DND-41 (cell line): Measurements from ENCODE around the gene ZNRF2.

ENCODE experiments used
- ATAC-seq: fragments of 200-7000 bp; cut with Tn5 transposase; 3 replicates; pipeline ENCODE4 v1.9.1; 2021; ENCODE audit warnings: low read depth; ENCODE audit not compliant: insufficient read depth
- DNase-seq: peaks from one replicate; pipeline ENCODE4 v3.0.0-alpha.2; 2020
- H2AFZ ChIP-seq: 2 replicates; pipeline ENCODE4 v1.6.0; 2012; ENCODE audit warnings: low read depth, low read length
- H3K27ac ChIP-seq: 2 replicates; pipeline ENCODE4 v1.5.1; 2012; ENCODE audit warnings: low read length, inconsistent platforms
- H3K27me3 ChIP-seq: fragments of 200-600 bp; sonication (generic); 2 replicates; pipeline ENCODE4 v1.6.0; 2012; ENCODE audit warnings: low read length, mild to moderate bottlenecking, inconsistent platforms; ENCODE audit not compliant: insufficient read depth, poor library complexity
- H3K36me3 ChIP-seq: 2 replicates; pipeline ENCODE4 v1.5.1; 2012; ENCODE audit warnings: low read length, inconsistent platforms; ENCODE audit not compliant: insufficient read depth
- H3K4me1 ChIP-seq: 2 replicates; pipeline ENCODE4 v1.5.1; 2012; ENCODE audit warnings: mild to moderate bottlenecking, low read length; ENCODE audit not compliant: insufficient read depth
- H3K4me2 ChIP-seq: 2 replicates; pipeline ENCODE4 v1.6.0; 2012; ENCODE audit warnings: mild to moderate bottlenecking, moderate library complexity, low read length, inconsistent platforms; ENCODE audit not compliant: insufficient read depth
- H3K4me3 ChIP-seq, 2 experiments: fragments of 200-600 bp in 1 of 2; shearing (Covaris generic) in 1 of 2; 2 replicates each; pipeline ENCODE4 v1.5.1; 2012 to 2016; ENCODE audit warnings: inconsistent platforms in 2 of 2, low read length in 2 of 2, mild to moderate bottlenecking in 2 of 2, low read depth in 1 of 2, moderate library complexity in 1 of 2
- H3K79me2 ChIP-seq: 2 replicates; pipeline ENCODE4 v1.6.0; 2012; ENCODE audit warnings: low read length, inconsistent platforms; ENCODE audit not compliant: insufficient read depth
- H3K9ac ChIP-seq: 2 replicates; pipeline ENCODE4 v1.6.0; 2012; ENCODE audit warnings: low read depth, mild to moderate bottlenecking, inconsistent platforms, low read length, moderate library complexity
- H3K9me3 ChIP-seq: 2 replicates; pipeline ENCODE4 v1.5.1; 2012; ENCODE audit warnings: low read length, moderate library complexity, mild to moderate bottlenecking, inconsistent platforms; ENCODE audit not compliant: insufficient read depth, severe bottlenecking
- H4K20me1 ChIP-seq: 2 replicates; pipeline ENCODE4 v1.6.0; 2012; ENCODE audit warnings: low read length; ENCODE audit not compliant: insufficient read depth
- CTCF ChIP-seq: IDR thresholded peaks from 2 replicates; pipeline ENCODE4 v1.5.1; 2012; ENCODE audit warnings: borderline replicate concordance, low read length, moderate library complexity, mild to moderate bottlenecking; ENCODE audit not compliant: poor library complexity, severe bottlenecking; ENCODE audit errors: extremely low read depth
- EZH2 ChIP-seq: IDR thresholded peaks from 3 replicates; pipeline ENCODE4 v1.6.1; 2012; ENCODE audit warnings: borderline replicate concordance, low read depth, mild to moderate bottlenecking, moderate library complexity, low read length, inconsistent platforms; ENCODE audit not compliant: severe bottlenecking

Gene ZNRF2

GRCh38 chr7:30282735-30283134 is 1.7 kb upstream of the ZNRF2 start:
- DNase-seq (no peak), ATAC-seq (no peak)
- no peak overlapping the region for H3K4me3 ChIP-seq
- no peak for TF ChIP-seq EZH2
- no peak for TF ChIP-seq CTCF
- no peak overlapping the region for H3K27ac ChIP-seq
- H3K27me3 ChIP-seq, result no peaks in the 10 kb centered on the region
- peaks cover 25% of the 10 kb centered on the region for H3K4me1 ChIP-seq
- no peaks in the 10 kb centered on the region; the same call in 1 of the 2 replicates for H3K36me3 ChIP-seq
- peaks cover 22% of the 10 kb centered on the region for H3K79me2 ChIP-seq
- peaks cover 15% of the 10 kb centered on the region; the same call in 1 of the 2 replicates for H4K20me1 ChIP-seq
- no peak overlapping the region for H3K4me2 ChIP-seq
- H3K9ac ChIP-seq, result no peak overlapping the region
- peaks cover 2% of the 10 kb centered on the region for H3K9me3 ChIP-seq
- no peak overlapping the region for H2AFZ ChIP-seq

- Histone ChIP-seq H3K4me3 (peak overlapping the region; percentile 39 to 75; a peak in 3 of 4 replicates), H3K9ac (peak overlapping the region; percentile 99), H3K27me3 (no peaks in the 10 kb centered on the region), H3K27ac (peak overlapping the region; percentile 94), H3K9me3 (peaks cover 2% of the 10 kb centered on the region), H3K79me2 (peaks cover 45% of the 10 kb centered on the region), H3K36me3 (no peaks in the 10 kb centered on the region; the same call in 1 of the 2 replicates), H3K4me1 (peaks cover 45% of the 10 kb centered on the region), H2AFZ (peak overlapping the region; percentile 56), H4K20me1 (peaks cover 26% of the 10 kb centered on the region), H3K4me2 (peak overlapping the region; percentile 77)
- DNase-seq (peak; percentile 40), ATAC-seq (no peak)
- TF ChIP-seq EZH2 (no peak), CTCF (no peak)
Observed at GRCh38 chr7:30285067-30285535, 704 bp downstream of the ZNRF2 start.

- peak overlapping the region; percentile 94 for H3K27ac ChIP-seq
- peaks cover 49% of the 10 kb centered on the region for H3K4me1 ChIP-seq
- peak overlapping the region; percentile 99 for H3K9ac ChIP-seq
- peak overlapping the region; percentile 75 to 76 for H3K4me3 ChIP-seq
- no peak for TF ChIP-seq CTCF
- TF ChIP-seq EZH2, result no peak
- H3K9me3 ChIP-seq, result peaks cover 2% of the 10 kb centered on the region
- DNase-seq (peak; percentile 75), ATAC-seq (peak; percentile 3)
- H3K4me2 ChIP-seq, result peak overlapping the region; percentile 80
- no peaks in the 10 kb centered on the region; the same call in 1 of the 2 replicates for H3K36me3 ChIP-seq
- H3K79me2 ChIP-seq, result peaks cover 51% of the 10 kb centered on the region
- peaks cover 32% of the 10 kb centered on the region for H4K20me1 ChIP-seq
- no peaks in the 10 kb centered on the region for H3K27me3 ChIP-seq
- peak overlapping the region; percentile 65 for H2AFZ ChIP-seq
Observed at GRCh38 chr7:30285536-30286284, 1.3 kb downstream of the ZNRF2 start.
